WERI-Rb-1 (cell line): ENCODE data around the gene CYP1B1.

Experiments
- DNase-seq: peaks from one replicate; pipeline ENCODE4 v3.0.0-alpha.2; 2020
- H3K27ac ChIP-seq: fragments of 250-450 bp; sonication (Bioruptor Pico); 2 replicates; pipeline ENCODE4 v1.5.1; 2020; ENCODE audit warnings: mild to moderate bottlenecking, moderate library complexity
- H3K27me3 ChIP-seq: fragments of 250-450 bp; sonication (Bioruptor Pico); 2 replicates; pipeline ENCODE4 v1.5.1; 2021; ENCODE audit warnings: mild to moderate bottlenecking, low read depth, moderate library complexity; ENCODE audit not compliant: insufficient read depth, severe bottlenecking
- H3K36me3 ChIP-seq: fragments of 250-450 bp; sonication (Bioruptor Pico); 2 replicates; pipeline ENCODE4 v1.5.1; 2020; ENCODE audit warnings: mild to moderate bottlenecking, moderate library complexity
- H3K4me3 ChIP-seq: 2 replicates; pipeline ENCODE4 v1.5.1; 2011; ENCODE audit warnings: low read depth, mild to moderate bottlenecking, control low read depth, low read length
- H3K9me3 ChIP-seq: fragments of 250-450 bp; sonication (Bioruptor Pico); 2 replicates; pipeline ENCODE4 v1.5.1; 2021; ENCODE audit warnings: mild to moderate bottlenecking, moderate library complexity; ENCODE audit not compliant: severe bottlenecking
- TF ChIP-seq, protein P1 (sequence below): IDR thresholded peaks from 2 replicates; pipeline ENCODE4 v1.5.1; 2011; ENCODE audit warnings: low read depth, mild to moderate bottlenecking, control low read depth, inconsistent platforms, low read length

The CYP1B1 gene

DNA sequence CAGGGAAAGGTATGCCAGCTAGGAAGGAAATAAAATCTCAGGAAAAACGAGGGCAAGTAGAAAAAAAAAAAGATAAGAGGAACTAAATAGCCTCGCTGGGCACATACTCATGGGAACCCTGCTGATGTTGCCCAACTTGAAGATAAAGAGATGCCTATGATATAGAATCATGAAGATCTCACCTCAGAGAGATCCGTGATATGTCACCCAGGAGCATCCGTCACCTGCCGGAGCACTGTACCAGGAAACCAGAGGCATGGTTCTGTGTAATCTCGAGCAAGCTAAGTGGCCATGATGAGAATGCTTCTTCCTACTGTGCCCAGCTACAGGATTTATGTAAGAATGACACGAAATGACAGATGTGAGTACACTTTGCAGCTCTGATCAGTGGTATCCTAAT, 40.0 kb downstream of the CYP1B1 start:
- Histone ChIP-seq H3K27me3 (no peaks in the 10 kb centered on the region), H3K36me3 (no peaks in the 10 kb centered on the region), H3K9me3 (no peaks in the 10 kb centered on the region), H3K4me3 (no peak overlapping the region), H3K27ac (no peak overlapping the region)
- TF ChIP-seq, protein P1, sequence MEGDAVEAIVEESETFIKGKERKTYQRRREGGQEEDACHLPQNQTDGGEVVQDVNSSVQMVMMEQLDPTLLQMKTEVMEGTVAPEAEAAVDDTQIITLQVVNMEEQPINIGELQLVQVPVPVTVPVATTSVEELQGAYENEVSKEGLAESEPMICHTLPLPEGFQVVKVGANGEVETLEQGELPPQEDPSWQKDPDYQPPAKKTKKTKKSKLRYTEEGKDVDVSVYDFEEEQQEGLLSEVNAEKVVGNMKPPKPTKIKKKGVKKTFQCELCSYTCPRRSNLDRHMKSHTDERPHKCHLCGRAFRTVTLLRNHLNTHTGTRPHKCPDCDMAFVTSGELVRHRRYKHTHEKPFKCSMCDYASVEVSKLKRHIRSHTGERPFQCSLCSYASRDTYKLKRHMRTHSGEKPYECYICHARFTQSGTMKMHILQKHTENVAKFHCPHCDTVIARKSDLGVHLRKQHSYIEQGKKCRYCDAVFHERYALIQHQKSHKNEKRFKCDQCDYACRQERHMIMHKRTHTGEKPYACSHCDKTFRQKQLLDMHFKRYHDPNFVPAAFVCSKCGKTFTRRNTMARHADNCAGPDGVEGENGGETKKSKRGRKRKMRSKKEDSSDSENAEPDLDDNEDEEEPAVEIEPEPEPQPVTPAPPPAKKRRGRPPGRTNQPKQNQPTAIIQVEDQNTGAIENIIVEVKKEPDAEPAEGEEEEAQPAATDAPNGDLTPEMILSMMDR, result no peak
- no peak for DNase-seq

DNA sequence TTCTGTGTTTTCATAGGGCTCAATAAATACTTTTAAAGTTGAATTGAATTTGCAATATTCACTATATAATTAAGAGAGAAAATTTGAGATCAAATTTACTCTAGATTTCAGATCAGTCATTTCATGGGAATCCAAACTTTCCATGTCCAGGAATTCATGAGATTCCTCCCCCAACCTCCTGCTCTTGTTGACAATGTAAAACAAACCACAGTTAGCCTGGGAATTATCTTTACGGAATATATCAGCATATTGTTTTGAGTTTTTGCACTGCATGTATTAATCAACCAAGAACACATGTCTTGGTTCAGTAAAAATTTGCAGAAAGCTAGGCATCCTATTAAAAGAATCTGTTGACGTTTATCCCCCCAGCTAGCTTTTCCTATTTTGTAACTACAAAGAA, 42.3 kb downstream of the CYP1B1 start:
- no peaks in the 10 kb centered on the region for H3K27me3 ChIP-seq
- no peak overlapping the region for H3K27ac ChIP-seq
- no peak overlapping the region for H3K4me3 ChIP-seq
- TF ChIP-seq, protein P1, result no peak
- no peaks in the 10 kb centered on the region for H3K9me3 ChIP-seq
- H3K36me3 ChIP-seq, result no peaks in the 10 kb centered on the region
- no peak for DNase-seq

DNA sequence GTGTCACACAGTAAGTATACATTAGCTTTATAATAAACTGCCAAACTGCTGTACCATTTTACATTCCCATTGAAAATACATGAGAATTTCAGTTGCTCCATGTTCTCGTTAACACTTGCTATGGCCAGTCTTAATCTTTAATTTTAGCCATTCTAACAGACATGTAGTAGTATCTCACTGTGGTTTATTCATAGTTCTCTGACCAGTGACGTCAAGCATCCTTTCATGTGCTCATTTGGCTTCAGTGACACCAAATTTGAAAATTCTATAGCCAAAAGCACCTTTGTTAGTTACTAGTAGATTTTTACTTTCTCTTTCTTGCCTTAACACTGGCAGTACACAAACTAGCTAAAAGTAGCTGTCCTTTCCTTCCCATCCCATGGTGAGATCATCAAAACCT, 43.0 kb downstream of the CYP1B1 start:
- TF ChIP-seq, protein P1, result no peak

DNA sequence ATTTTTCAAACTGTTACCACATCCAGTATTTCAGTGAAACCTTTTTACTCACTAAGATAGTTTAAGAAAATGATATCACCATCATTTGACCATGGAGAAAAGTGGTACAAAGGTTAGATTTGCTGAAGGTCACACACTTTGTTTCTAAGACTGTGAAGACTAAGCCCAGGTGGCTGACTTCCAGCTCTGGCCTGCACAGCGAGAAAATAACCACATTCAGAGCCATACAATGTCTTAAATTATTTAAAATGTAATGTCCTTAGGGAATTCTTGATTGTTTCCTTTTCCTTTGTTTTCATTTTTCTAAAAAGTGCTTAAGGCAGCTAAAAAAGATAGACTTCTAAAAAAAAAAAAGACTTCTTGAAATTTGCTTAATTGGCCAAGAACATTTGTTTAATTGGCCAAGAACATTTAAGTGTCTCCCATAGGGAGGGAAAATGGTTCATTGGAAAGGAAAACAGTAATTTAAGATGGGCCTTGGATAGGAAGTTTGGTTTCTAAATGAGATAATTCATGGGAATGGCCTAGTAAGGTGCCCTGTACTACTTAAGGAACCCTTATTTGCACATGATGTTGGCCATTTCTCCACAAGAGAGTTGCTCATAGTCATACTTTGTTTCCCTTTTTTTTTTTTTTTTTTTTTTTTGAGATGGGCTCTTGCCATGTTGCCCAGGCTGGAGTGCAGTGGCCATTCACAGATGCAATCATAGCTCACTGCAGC, 45.2 kb downstream of the CYP1B1 start:
- DNase-seq, result no peak
- Histone ChIP-seq H3K27me3 (no peaks in the 10 kb centered on the region), H3K4me3 (no peak overlapping the region), H3K36me3 (no peaks in the 10 kb centered on the region), H3K9me3 (no peaks in the 10 kb centered on the region), H3K27ac (no peak overlapping the region)
- TF ChIP-seq, protein P1, result no peak

More for the DNA sequence above, 43.0 kb downstream of the CYP1B1 start:
- Histone ChIP-seq H3K27me3 (no peaks in the 10 kb centered on the region), H3K36me3 (no peaks in the 10 kb centered on the region), H3K27ac (no peak overlapping the region), H3K4me3 (no peak overlapping the region), H3K9me3 (no peaks in the 10 kb centered on the region)
- no peak for DNase-seq

DNA sequence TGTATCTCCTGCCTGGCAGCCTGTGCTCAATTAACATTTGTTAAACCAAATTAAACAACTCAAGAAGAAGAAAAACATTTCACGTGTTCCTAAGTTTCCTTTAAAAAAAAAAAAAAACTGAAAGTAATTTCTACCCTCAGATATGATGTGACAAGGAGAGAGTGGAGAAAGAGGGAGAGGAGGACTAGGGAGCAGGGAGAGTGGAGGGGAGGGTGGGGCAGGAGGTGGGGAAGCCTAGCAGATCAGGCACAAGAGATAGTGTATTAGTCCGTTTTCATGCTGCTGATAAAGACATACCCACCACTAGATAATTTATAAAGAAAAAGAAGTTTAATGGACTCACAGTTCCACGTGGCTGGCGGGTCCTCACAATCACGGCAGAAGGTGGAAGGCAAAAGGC, 46.4 kb downstream of the CYP1B1 start:
- H3K27ac ChIP-seq, result no peak overlapping the region
- no peaks in the 10 kb centered on the region for H3K27me3 ChIP-seq
- no peak overlapping the region for H3K4me3 ChIP-seq
- TF ChIP-seq, protein P1, result no peak
- no peaks in the 10 kb centered on the region for H3K36me3 ChIP-seq
- DNase-seq, result no peak
- no peaks in the 10 kb centered on the region for H3K9me3 ChIP-seq

DNA sequence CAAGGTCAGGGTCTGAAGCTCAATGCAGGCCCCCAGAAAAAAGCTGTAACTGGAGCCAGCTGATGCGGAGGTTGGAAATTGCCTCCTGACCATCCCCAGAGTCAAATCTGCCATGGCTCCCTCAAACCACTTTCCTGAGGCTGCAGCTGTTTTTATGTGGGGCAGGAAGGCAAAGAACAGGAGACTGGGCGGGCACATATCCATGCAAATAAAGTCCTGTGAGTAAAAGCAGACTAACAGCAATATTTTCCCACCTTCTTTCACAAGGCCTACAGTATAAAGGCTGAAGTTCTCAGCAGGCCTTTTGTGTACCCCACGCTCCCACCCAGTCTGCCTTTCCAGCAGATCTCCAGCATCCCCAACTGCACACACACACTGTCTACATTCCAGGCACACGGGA, 47.1 kb downstream of the CYP1B1 start:
- TF ChIP-seq, protein P1, result no peak
- H3K4me3 ChIP-seq, result no peak overlapping the region
- H3K27me3 ChIP-seq, result no peaks in the 10 kb centered on the region
- no peak for DNase-seq
- no peaks in the 10 kb centered on the region for H3K9me3 ChIP-seq
- no peak overlapping the region for H3K27ac ChIP-seq
- H3K36me3 ChIP-seq, result no peaks in the 10 kb centered on the region
